Measurements from ENCODE around the gene MTHFS. TPM values are rescaled to one million over a fixed set of nuclear protein-coding genes. Genes with fewer than 3 reads are reported as not detected.

The MTHFS gene
- total and polyA plus RNA-seq, 2 donors (not counting 1 experiment from before 2014, with no cell fraction given): 9.5 to 21.6 TPM

- Histone ChIP-seq H3K36me3 (ENCODE audit: control insufficient read depth, insufficient read depth, low read length) (no peaks in the 10 kb centered on the region), H4K20me1 (ENCODE audit: control insufficient read depth, extremely low read depth, insufficient read depth, low read length) (no peaks in the 10 kb centered on the region), H3K4me1 (ENCODE audit: control insufficient read depth, extremely low read depth, insufficient read depth, low read length) (no peaks in the 10 kb centered on the region), H3K4me3 (replicated peaks in 1 of 4; ENCODE audit: control extremely low read depth in 1 of 4, insufficient read depth in 1 of 4, low read depth in 3 of 4, low read length in 4 of 4) (no peak overlapping the region), H3K27me3 (ENCODE audit: control insufficient read depth, insufficient read depth, low read length) (no peaks in the 10 kb centered on the region), H3K27ac (ENCODE audit: insufficient read depth, low read length) (no peak overlapping the region), H3K79me2 (ENCODE audit: control insufficient read depth, insufficient read depth, low read length) (no peaks in the 10 kb centered on the region), H3K4me2 (ENCODE audit: extremely low read depth, insufficient read depth, low read length) (no peak overlapping the region), H3K9me3 (ENCODE audit: control insufficient read depth, insufficient read depth, low read depth, low read length) (no peaks in the 10 kb centered on the region), H2AFZ (ENCODE audit: low read length) (no peak overlapping the region), H3K9ac (ENCODE audit: insufficient read depth, low read length) (no peak overlapping the region)
- no peak for TF ChIP-seq EZH2 (IDR thresholded peaks at IDR 0.05; ENCODE audit: low read length, missing control alignments)
- TF ChIP-seq, protein P1, sequence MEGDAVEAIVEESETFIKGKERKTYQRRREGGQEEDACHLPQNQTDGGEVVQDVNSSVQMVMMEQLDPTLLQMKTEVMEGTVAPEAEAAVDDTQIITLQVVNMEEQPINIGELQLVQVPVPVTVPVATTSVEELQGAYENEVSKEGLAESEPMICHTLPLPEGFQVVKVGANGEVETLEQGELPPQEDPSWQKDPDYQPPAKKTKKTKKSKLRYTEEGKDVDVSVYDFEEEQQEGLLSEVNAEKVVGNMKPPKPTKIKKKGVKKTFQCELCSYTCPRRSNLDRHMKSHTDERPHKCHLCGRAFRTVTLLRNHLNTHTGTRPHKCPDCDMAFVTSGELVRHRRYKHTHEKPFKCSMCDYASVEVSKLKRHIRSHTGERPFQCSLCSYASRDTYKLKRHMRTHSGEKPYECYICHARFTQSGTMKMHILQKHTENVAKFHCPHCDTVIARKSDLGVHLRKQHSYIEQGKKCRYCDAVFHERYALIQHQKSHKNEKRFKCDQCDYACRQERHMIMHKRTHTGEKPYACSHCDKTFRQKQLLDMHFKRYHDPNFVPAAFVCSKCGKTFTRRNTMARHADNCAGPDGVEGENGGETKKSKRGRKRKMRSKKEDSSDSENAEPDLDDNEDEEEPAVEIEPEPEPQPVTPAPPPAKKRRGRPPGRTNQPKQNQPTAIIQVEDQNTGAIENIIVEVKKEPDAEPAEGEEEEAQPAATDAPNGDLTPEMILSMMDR (conservative IDR thresholded peaks at IDR 0.05 in 1 of 2, IDR thresholded peaks at IDR 0.05 in 1 of 2; ENCODE audit: low read depth in 1 of 2, low read length in 2 of 2): no peak
- no peak for DNase-seq (ENCODE audit: low read depth in 2 of 2)
Measured at GRCh38 chr15:79846539-79846938, 50.3 kb downstream of the MTHFS start.

DNA sequence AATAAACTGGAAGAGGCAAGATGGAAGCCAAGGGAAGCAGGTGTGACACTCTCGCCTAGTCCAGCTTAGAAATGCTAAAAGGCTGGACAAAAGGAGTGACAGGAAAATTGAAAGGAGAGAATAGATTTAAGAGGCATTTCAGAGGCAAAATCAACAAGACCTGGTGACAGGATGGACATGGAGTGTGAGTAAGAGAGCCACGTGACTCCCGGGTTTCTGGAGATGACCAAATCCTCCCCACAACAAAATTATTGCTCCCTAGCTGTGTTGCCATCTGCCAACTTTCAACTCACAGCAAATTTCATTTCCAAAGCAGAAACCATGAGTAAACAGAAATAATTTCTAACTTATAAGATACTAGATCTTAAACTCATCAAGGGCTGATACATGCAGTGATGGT, 52.6 kb downstream of the MTHFS start:
- DNase-seq (ENCODE audit: low read depth in 2 of 2): no peak

DNA sequence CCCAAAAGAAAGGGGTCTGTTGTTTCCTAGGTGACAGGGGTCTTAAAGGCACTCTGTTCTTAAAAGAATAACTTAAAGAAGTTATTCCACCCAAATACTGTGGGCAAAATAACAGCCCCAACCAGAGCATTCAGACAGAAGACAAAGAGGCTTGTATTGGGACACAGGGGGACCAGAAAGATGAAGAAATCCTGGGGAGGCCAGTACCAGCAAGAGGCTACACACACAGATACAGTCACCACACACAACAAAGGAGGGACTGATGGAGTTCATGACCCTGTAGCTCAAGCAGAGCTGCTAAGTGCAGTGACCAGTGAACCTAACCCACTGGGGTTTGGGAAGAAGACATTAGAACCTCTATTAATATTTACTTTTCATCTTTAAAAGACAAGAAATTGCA, 59.0 kb downstream of the MTHFS start:
- no peak overlapping the region for H3K27ac ChIP-seq (ENCODE audit: insufficient read depth, low read length)
- H3K4me1 ChIP-seq (ENCODE audit: control insufficient read depth, extremely low read depth, insufficient read depth, low read length): no peaks in the 10 kb centered on the region
- H3K79me2 ChIP-seq (ENCODE audit: control insufficient read depth, insufficient read depth, low read length): no peaks in the 10 kb centered on the region
- H3K4me2 ChIP-seq (ENCODE audit: extremely low read depth, insufficient read depth, low read length): no peak overlapping the region
- DNase-seq (ENCODE audit: low read depth in 2 of 2): no peak
- no peaks in the 10 kb centered on the region for H3K9me3 ChIP-seq (ENCODE audit: control insufficient read depth, insufficient read depth, low read depth, low read length)
- no peak overlapping the region for H3K9ac ChIP-seq (ENCODE audit: insufficient read depth, low read length)
- H3K36me3 ChIP-seq (ENCODE audit: control insufficient read depth, insufficient read depth, low read length): no peaks in the 10 kb centered on the region
- no peaks in the 10 kb centered on the region for H3K27me3 ChIP-seq (ENCODE audit: control insufficient read depth, insufficient read depth, low read length)
- no peaks in the 10 kb centered on the region for H4K20me1 ChIP-seq (ENCODE audit: control insufficient read depth, extremely low read depth, insufficient read depth, low read length)
- no peak overlapping the region for H3K4me3 ChIP-seq (replicated peaks in 1 of 4; ENCODE audit: control extremely low read depth in 1 of 4, insufficient read depth in 1 of 4, low read depth in 3 of 4, low read length in 4 of 4)
- no peak overlapping the region for H2AFZ ChIP-seq (ENCODE audit: low read length)
- TF ChIP-seq, protein P1 (conservative IDR thresholded peaks at IDR 0.05 in 1 of 2, IDR thresholded peaks at IDR 0.05 in 1 of 2; ENCODE audit: low read depth in 1 of 2, low read length in 2 of 2): no peak
- TF ChIP-seq EZH2 (IDR thresholded peaks at IDR 0.05; ENCODE audit: low read length, missing control alignments): no peak

More for the DNA sequence above, 52.6 kb downstream of the MTHFS start:
- H3K4me1 ChIP-seq (ENCODE audit: control insufficient read depth, extremely low read depth, insufficient read depth, low read length): no peaks in the 10 kb centered on the region
- no peaks in the 10 kb centered on the region for H4K20me1 ChIP-seq (ENCODE audit: control insufficient read depth, extremely low read depth, insufficient read depth, low read length)
- H3K79me2 ChIP-seq (ENCODE audit: control insufficient read depth, insufficient read depth, low read length): no peaks in the 10 kb centered on the region
- H3K9me3 ChIP-seq (ENCODE audit: control insufficient read depth, insufficient read depth, low read depth, low read length): no peaks in the 10 kb centered on the region
- no peak for TF ChIP-seq EZH2 (IDR thresholded peaks at IDR 0.05; ENCODE audit: low read length, missing control alignments)
- TF ChIP-seq, protein P1 (conservative IDR thresholded peaks at IDR 0.05 in 1 of 2, IDR thresholded peaks at IDR 0.05 in 1 of 2; ENCODE audit: low read depth in 1 of 2, low read length in 2 of 2): no peak
- no peak overlapping the region for H3K4me3 ChIP-seq (replicated peaks in 1 of 4; ENCODE audit: control extremely low read depth in 1 of 4, insufficient read depth in 1 of 4, low read depth in 3 of 4, low read length in 4 of 4)
- H3K36me3 ChIP-seq (ENCODE audit: control insufficient read depth, insufficient read depth, low read length): no peaks in the 10 kb centered on the region
- no peak overlapping the region for H3K9ac ChIP-seq (ENCODE audit: insufficient read depth, low read length)
- H2AFZ ChIP-seq (ENCODE audit: low read length): no peak overlapping the region
- H3K27me3 ChIP-seq (ENCODE audit: control insufficient read depth, insufficient read depth, low read length): no peaks in the 10 kb centered on the region
- no peak overlapping the region for H3K4me2 ChIP-seq (ENCODE audit: extremely low read depth, insufficient read depth, low read length)
- H3K27ac ChIP-seq (ENCODE audit: insufficient read depth, low read length): no peak overlapping the region
